Left cardiac atrium (tissue), 4 donors: ENCODE results near the gene TCOF1. TPM values are rescaled to one million over a fixed set of nuclear protein-coding genes. Genes with fewer than 3 reads are reported as not detected.
"Not testable (repeated sequence)": the region's sequence is repeated elsewhere in the genome, so short reads cannot be mapped to it uniquely, and the experiment has no call there.

Source experiments
- ATAC-seq, 2 donors: fragments of 200-7000 bp; cut with Tn5 transposase; one replicate each; pipeline ENCODE4 v1.9.1; 2020; ENCODE audit warnings: mild to moderate bottlenecking in 2 of 2, moderate library complexity in 2 of 2
- DNase-seq: peaks from one replicate; pipeline ENCODE4 v3.0.0-alpha.2; 2020
- intact Hi-C, 2 donors: fragments of 100-400 bp; cut with DNase I; formaldehyde crosslinking; loops; one replicate each; pipeline versions ENCODE4 v1.14.1 to v1.15.1; 2022 to 2023
- total RNA-seq, 2 donors: library from RNA; stranded (reverse); fragmentation: NEBNext Ultra II Directional; extraction: Animal tissue kit (Norgen Biotek cat#: 25700); gene quantifications; one replicate each; pipeline ENCODE4 v1.2.1, GENCODE V29; 2021
- donor health status: DM: no; HTN: yes; CAD: no.
- donor health status: DM: no; HTN: yes; CAD: no; lungs with severe emphysema.
- donor health status: DM: yes; HTN: yes; CAD: no.
- donor health status: Dilated cardiomyopathy.

TCOF1 gene
- total RNA-seq, 2 donors from 2014 or later, result 17.4 to 18.5 TPM

DNA sequence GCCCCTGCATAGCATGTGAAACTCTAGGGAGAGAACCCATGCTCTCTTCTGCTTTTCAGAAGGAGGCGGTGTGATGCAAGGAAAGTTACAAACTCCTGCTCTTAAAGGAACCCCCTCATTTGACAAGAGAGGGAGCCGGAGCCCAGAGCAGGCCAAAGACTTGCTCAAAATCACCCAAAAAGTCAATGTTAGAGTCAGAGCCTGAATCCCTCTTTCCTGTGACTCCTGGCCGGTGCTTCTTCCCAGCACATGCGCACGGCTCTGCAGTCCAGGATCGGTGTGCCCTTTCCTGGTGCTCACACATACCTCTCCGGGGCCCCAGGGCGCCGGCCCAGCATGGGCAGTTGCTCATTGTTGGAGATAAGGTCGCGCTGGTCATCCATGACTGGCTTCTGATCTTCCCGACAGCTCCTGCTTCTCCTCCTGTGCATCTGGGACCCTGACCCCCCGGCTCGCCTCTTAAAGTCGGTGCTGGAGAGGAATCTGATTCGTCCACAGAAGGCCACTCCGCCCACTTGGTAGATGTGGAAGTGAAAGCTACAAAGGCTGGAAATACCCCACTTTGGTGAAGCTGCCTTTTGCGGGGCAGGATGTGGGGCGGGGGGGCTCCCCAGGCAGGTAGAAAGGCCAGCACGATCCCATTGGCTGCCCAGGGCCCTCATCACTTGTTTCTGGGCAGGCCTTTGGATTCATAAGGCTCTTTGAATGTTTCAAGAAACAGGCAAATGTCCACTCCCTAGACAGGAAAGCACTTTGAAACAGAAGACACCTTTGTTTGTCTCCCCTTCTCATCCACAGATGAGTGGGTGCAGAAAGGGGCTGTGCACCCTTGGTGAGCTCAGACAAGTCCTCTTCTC is 55.0 kb downstream of the TCOF1 start, which contains the start of gene CD74:
Gene CD74, minus strand, starts transcription at position 592 of the 857 bp plus-strand sequence. Its CDS starts 161 bp downstream, at position 431.
- ATAC-seq, result peak; percentile 74 to 75
- intact Hi-C loops, result no loop called here

DNA sequence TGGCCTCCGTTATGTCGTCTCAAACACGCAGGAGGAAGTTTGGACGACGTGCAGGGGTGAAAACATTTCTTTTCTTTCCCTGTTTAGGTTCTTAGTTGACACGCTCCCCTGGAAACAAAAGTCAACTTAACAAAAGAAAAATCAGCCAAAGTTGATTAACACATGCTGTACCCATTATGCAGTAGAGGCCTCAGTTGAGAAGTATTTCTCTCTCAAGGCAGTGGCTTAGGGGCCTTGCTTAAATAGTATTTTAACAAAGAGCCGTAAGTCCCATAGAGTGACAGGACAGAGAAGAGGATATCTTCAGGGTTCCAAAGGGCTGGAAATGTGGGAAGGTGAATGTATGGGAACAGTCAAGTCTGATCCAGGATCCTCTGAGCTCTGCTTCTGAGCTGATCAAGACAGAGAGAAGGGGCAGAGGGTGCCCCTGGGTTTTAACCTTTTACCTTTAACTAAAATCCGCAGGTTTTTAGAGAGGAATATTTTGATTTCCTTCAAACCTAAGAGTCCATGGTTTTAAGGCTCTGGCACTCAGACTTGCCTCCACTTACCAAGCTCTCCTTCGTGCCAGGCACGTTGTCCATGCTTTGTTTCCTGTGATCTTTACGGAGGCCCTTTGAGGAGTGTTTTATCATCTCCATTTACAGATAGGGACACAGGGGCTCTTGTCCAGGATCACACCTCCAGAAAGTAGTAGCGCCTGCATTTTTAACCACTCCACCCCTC is 55.8 kb downstream of the TCOF1 start:
- ATAC-seq, result no peak
- intact Hi-C loops, result no loop called here
- DNase-seq, result no peak

More for the DNA sequence above, 55.0 kb downstream of the TCOF1 start, which contains the start of gene CD74:
- peak; percentile 84 for DNase-seq

DNA sequence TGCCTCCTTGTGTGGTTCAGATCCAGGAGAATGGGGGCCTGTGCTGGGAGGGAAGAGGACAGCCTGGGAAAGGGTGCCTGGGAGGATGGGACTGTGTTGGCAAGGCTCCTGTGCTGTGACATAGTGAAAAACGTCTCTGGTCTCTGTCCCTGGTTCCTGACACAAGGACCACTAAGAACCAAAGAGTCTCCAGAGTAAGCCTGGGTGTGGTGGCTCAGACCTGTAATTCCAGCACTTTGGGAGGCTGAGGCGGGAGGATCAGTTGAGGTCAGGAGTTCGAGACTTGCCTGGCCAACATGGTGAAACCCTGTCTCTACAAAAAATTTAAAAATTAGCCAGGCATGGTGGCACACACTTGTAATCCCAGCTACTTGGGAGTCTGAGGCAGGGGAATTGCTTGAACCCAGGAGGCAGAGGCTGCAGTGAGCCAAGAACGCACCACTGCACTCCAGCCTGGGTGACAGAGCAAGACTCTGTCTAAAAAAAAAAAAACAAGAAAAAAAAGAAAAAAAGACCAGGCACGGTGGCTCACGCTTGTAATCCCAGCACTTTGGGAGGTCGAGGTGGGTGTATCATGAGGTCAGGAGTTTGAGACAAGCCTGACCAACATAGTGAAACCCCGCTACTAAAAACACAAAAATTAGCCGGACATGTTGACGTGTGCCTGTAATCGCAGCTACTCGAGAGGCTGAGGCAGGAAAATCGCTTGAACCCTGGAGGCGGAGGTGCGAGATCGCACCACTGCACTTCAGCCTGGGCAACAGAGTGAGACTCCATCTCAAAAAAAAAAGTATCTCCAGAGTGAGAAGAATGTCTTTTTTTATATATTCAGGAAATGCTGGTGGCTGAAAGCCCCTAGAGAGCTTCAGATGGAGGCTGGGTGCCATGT is 56.6 kb downstream of the TCOF1 start:
- intact Hi-C loops, ATAC-seq, DNase-seq: not testable (repeated sequence)

DNA sequence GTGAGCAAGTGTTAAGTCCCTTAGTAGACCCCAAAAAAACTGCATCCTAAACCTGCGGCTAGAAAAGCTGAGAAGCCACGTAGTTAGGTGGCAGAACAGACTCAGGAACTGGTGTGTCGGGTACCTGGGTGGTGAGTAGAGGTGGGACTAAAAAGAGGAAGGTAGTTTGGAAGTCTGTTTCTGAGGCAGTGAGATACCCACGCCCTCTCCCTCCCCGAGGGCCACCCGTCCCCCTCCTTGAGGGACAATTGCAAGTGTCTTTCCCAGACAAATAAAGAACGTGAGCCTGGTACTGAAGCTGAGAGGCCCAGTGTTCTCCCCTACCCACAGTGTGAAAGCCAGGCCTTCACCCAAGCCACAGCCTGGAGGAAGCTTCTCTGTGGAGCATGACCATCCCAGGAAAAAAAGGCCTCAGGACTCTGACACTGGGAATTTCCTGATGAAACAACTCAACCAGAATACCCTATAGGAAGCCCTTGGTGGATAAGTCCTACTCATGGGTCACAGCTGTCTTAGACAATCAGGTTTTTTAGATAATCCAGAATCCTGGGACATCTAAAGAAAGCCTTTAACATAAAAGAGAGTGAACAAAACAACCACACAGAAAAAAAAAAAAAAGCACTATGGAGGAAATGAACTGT is 62.3 kb downstream of the TCOF1 start:
- ATAC-seq (no peak), DNase-seq (no peak)
- intact Hi-C loops, result no loop called here

DNA sequence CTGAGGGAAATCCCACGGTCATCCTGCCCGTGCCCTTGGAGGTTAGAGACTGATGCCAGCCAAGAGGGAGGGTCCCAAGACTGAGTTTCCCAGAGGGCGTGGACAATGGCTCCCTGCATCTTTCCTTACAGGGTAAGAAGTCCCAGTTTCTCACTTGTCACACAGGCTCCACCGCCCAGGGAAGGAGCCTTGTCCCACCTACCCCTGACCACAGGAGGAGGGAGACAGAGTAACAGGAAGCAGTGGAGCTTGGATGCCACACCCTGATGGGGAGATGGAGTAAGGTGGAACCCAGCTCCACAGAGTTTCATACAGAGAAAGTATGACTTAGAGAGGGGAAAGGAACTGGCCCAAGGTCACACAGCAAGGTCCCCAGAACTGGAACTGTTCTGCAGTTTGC is 64.6 kb downstream of the TCOF1 start:
- DNase-seq (no peak), ATAC-seq (no peak)
- intact Hi-C loops, result no loop called here

DNA sequence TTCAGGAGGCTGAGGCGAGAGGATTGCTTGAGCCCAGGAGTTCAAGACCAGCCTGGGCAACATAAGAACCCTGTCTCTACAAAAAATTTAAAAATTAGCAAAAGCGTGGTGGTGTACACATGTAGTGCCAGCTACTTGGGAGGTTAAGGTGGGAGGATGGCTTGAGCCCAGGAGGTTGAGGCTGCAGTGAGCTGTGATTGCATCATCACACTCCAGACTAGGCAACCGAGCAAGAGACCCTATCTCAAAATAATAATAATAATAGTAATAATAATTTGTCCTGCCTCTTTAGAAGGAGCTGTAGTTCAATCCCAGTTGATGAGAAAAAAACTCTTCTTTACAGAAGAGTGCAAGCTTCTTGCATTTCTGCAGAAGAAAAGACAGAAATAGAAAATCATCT is 65.3 kb downstream of the TCOF1 start:
- ATAC-seq (no peak), DNase-seq (no peak)
- intact Hi-C loops, result no loop called here

DNA sequence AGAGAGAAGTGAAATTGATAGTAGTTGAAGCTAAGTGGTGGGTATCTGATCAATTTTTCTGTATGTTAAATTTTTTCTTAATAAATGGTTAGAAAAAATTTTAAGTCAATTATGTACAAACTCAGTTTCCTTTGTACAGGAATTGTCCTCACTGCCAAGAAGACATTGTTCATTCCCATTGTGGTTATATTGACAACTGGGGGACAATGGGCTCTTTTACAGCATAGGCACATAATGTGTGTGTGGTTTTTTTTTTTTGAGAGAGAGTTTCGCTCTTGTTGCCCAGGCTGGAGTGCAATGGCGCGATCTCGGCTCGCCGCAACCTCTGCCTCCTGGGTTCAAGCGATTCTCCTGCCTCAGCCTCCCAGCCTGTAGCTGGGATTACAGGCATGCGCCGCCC is 68.7 kb downstream of the TCOF1 start:
- ATAC-seq, DNase-seq, intact Hi-C loops: not testable (repeated sequence)

DNA sequence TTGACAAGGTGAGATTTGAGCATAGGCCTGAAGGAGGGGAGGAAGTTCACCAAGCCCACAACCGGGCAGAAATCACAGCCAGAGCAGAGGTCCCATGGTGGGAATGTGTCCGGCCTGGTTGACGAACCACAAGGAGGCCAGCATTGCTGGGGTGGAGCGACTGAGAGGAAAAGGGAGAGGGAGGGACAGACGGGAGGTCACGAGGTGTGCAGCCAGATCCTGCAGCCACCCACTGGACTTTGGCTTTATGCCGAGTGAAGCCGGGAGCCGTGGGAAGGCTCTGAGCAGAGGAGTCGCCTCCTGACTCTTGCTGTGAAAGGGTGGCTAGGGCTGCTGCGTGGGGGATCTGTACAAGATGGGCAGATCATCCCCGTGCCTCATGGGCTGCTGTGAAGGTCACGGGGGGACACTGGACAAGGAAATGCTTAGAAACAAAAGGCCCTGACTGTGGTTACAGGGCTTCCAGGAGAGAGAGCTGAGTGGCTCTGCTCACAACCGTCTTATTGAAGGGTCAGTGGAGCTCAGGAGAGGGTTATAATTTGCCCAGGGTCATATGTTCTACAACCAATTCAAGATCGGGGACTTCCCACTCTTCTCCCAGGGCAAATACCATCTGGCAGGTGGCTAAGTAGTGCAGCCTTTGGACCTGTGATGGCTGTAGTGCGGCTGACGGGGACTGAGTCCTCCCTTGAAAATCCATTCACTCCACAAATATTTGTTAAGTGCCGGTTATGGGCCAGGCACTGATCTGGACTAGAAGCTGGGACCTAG is 70.8 kb downstream of the TCOF1 start:
- DNase-seq, result peak; percentile 82
- ATAC-seq, result peak; percentile 82 to 83
- intact Hi-C loops, result no loop called here

DNA sequence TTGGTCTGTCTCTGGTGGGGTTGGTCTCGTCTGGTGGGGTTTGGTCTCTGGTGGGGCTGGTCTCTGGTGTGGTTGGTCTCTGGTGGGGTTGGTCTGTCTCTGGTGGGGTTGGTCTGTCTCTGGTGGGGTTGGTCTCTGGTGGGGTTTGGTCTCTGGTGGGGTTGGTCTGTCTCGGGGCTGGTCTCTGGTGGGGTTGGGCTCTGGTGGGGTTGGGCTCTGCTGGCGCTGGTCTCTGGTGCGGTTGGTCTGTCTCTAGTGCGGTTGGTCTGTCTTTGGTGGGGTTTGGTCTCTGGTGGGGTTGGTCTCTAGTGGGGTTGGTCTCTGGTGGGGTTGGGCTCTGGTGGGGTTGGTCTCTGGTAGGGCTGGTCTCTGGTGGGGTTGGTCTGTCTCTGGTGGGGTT is 71.5 kb downstream of the TCOF1 start:
- DNase-seq, result no peak
- ATAC-seq, result no peak
- intact Hi-C loops, result no loop called here

DNA sequence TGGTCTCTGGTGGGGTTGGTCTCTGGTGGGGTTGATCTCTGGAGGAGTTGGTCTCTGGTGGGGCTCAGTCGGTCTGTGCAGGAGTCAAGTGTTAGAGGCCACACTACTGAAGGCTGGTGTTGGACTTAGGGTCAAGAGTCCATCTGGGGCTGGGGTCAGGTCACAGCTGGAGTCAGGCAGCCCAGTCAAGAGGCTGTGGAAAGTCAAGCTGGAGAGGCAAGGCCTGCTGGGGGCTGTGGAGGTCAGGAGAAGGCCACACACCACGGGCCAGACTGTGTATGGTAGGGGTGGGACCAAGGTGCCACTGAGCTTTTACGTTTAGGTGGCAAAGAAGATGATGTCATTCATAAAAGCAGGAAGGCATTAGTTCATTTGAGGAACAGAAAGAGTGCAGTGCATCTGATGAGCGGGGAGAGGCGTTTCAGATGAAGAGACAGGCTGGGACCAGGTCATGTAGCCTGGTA is 71.9 kb downstream of the TCOF1 start:
- no peak for ATAC-seq
- intact Hi-C loops, result no loop called here

DNA sequence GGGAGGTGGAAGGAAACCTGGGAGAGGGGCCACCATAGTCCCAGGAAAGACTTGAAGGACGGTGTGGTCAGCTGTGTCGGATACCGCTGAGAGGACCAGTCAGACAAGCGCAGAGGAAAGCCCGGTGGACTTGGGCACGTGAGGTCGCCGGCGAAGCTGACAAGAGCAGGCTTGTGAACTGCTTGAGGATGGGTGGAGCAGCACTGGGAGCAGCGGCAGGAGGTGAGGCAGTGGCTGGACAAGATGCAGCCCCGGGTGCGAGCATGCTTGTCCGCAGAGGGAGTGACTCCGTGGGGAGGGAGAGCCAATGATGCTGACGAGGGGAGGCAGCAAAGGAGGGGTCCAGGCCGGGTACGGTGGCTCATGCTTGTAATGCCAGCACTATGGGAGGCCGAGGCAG is 73.6 kb downstream of the TCOF1 start:
- ATAC-seq, result no peak
- intact Hi-C loops, result loop anchor here (5.0 to 10.0 kb wide), 3 partner anchors 159 to 296 kb away; no protein-coding TSS in a partner anchor

More for the DNA sequence above, 71.9 kb downstream of the TCOF1 start:
- DNase-seq, result no peak

DNA sequence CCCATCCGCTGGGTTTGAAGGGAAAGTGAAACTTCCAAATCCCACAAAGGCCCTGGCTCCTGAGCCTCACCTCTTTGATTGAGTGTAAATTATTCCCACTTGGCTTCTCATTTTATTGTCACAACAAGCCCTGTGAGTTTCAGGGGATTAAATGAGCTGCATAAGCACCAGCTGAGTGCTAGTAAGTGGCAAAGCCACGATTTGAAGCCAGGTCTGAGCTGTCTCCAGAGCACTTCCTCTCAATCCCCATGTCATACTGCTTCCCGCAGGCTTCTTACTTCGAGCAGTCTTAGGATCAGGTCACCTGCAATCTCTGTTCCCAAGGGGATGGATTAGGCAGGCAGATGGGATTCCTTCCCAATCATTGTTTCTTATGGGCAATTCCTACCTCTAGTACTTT is 74.1 kb downstream of the TCOF1 start:
- DNase-seq, result no peak
- no peak for ATAC-seq
- intact Hi-C loops, result loop anchor here (5.0 to 10.0 kb wide), 3 partner anchors 159 to 297 kb away; no protein-coding TSS in a partner anchor

More for the DNA sequence above, 73.6 kb downstream of the TCOF1 start:
- no peak for DNase-seq

DNA sequence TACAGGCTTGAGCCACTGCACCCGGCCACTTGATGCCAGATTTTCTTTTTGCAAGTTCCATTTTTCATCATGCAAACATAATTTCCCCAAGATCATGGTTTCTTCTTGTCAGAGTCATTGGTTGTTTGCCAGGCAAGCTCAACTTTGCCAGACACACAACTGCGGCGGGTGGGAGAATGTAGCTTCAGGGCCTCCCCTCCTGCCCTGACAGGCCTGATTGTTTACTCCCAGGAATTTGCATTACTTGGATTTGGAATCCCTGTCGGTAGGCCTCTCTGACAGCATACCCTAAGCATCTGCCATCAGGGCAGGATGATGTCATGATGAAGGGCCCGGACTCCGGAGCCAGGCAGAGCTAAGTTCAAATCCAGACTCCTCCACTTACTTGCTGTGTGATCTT is 77.0 kb downstream of the TCOF1 start:
- intact Hi-C loops, result loop anchor here (5.0 to 10.0 kb wide), 3 partner anchors 162 to 300 kb away; no protein-coding TSS in a partner anchor
- ATAC-seq, result no peak
- DNase-seq, result no peak

DNA sequence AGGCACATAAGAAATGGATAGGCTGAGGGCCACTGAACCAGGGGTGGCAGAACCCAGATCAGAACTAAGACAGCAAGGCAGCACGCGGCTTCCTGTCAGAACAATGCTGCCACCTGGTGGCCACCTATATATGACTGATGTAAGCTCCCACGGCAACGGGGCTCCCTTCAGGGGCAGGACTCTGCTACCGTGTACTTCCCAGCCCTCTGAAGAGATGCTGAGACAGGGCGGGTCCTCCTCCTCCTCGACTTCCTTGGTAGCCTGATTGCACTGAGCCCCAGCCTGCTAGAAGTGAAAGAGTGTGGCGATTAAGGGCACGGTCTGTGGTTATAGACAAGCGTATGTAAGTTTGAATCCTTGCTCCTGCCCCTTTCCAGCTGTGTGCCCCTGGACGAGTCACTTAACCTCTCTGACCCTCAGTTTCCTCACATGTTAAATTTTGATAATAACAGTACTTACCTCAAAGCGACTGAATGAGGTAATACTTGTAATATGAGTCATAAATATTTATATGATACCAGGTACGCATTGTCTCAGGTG is 78.7 kb downstream of the TCOF1 start:
- DNase-seq (peak; percentile 93), ATAC-seq (peak; percentile 86 to 91)
- intact Hi-C loops, result loop anchor here (5.0 to 10.0 kb wide), 3 partner anchors 181 to 304 kb away; no protein-coding TSS in a partner anchor

DNA sequence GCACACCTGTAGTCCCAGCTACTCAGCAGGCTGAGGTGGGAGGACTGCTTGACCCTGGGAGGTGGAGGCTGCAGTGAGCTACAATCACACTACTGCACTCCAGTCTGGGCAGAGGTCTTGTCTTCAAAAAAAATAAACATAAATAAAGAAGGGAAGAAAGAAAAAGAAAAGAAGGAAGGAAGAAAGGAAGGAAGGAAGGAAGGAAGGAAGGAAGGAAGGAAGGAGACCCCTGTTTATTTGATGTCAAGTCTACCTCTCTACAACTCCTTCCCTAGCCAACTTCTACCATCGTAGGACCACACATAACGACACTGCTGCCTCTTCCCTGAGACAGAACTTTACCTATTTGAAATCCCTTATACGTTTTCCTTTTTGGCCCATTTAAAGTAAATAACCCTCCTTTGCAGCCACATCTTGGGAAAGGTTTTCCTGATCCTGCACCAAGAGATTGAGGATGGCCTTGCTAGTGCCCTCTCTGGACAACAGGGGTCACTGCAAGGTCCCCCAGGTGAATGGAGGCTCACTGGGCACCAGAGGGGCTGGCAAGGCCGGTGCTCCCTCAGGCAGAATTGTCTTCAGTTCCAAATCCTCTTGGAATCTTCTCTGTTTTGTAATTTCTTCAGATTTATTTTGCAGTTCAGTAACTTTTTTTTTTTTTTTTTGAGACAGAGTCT is 81.5 kb downstream of the TCOF1 start:
- DNase-seq (no peak), ATAC-seq (no peak)
- intact Hi-C loops, result loop anchor here (5.0 to 10.0 kb wide), 3 partner anchors 184 to 307 kb away; no protein-coding TSS in a partner anchor

DNA sequence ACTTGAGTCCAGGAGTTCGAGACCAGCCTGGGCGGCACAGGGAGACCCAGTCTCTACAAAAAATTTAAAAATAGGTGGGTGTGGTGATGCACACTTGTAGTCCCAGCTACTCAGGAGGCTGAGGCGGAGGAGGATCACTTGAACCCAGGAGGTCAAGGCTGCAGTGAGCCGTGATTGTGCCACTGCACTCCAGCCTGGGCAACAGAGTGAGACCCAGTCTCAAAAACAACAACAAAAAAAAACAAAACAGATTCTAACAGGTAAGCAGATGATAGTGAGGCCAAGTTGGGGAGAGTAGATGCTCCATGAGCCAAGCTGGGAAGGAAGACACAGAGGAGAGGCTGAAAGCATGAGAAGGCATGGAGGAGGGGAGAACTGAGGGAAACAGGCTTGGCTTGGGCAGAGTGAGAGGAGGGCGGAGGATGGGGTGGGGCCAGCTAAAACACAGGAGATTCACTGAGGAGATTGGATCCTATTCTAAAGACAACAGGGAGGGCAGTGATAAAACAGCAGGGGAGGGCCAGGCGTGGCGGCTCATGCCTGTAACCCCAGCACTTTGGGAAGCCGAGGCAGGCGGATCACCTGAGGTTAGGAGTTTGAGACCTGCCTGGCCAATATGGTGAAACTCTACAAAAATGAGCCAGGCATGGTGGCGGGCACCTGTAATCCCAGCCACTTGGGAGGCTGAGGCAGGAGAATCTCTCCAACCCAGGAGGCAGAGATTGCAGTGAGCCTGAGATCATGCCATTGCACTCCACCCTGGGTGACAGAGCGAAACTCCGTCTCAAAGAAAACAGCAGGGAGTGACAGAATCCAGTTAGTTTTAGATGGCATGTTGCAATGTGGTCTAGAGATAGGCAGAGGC is 83.7 kb downstream of the TCOF1 start:
- intact Hi-C loops, result no loop called here
- no peak for DNase-seq
- peak; percentile 4 to 42 for ATAC-seq
